ENCODE data around the gene TXK.

Gene TXK

GRCh38 chr4:48046059-48046458 lies 88.0 kb downstream of the TXK start:
- DNase-seq, result no peak

- no peak for DNase-seq
These were observed 89.8 kb downstream of the TXK start for GRCh38 chr4:48044298-48044697.

GRCh38 chr4:48043504-48043903 lies 90.5 kb downstream of the TXK start:
- DNase-seq, result no peak

- no peak for DNase-seq
These were observed 91.0 kb downstream of the TXK start for GRCh38 chr4:48042979-48043461.

- no peak for DNase-seq
These were observed 92.4 kb downstream of the TXK start for GRCh38 chr4:48041535-48042137.

- DNase-seq, result no peak
These were observed 94.5 kb downstream of the TXK start for GRCh38 chr4:48039561-48039960.

GRCh38 chr4:48038666-48039065 lies 95.4 kb downstream of the TXK start:
- no peak for DNase-seq

- DNase-seq, result no peak
These were observed 97.0 kb downstream of the TXK start for GRCh38 chr4:48037117-48037462.

GRCh38 chr4:48035952-48036351 lies 98.1 kb downstream of the TXK start:
- no peak for DNase-seq

GRCh38 chr4:48033825-48034413 lies 100.1 kb downstream of the TXK start:
- DNase-seq, result peak; percentile 55

- DNase-seq, result no peak
These were observed 100.6 kb downstream of the TXK start for GRCh38 chr4:48033412-48033811.

- DNase-seq, result no peak
These were observed 101.3 kb downstream of the TXK start for GRCh38 chr4:48032721-48033120.

GRCh38 chr4:48031802-48032525 lies 102.1 kb downstream of the TXK start:
- no peak for DNase-seq

- no peak for DNase-seq
These were observed 103.6 kb downstream of the TXK start for GRCh38 chr4:48030470-48030869.

- DNase-seq, result no peak
These were observed 105.4 kb downstream of the TXK start for GRCh38 chr4:48028696-48029095.

- DNase-seq, result no peak
These were observed 106.4 kb downstream of the TXK start for GRCh38 chr4:48027653-48028052.

- DNase-seq, result no peak
These were observed 109.0 kb downstream of the TXK start for GRCh38 chr4:48025005-48025404.

GRCh38 chr4:48024522-48024921 lies 109.5 kb downstream of the TXK start:
- DNase-seq, result no peak

- no peak for DNase-seq
These were observed 111.8 kb downstream of the TXK start for GRCh38 chr4:48022192-48022799.

- no peak for DNase-seq
These were observed 113.0 kb downstream of the TXK start for GRCh38 chr4:48021100-48021499.

- DNase-seq, result no peak
These were observed 115.9 kb downstream of the TXK start for GRCh38 chr4:48018112-48018511.

GRCh38 chr4:48017108-48017571 lies 116.9 kb downstream of the TXK start:
- no peak for DNase-seq

Measured in activated CD4-positive, alpha-beta T cell treated with anti-CD3 and anti-CD28 coated beads, Interleukin-2, amount 50 U/mL, for 16 hours (primary cell).